GM21515 (cell line): ENCODE data around the gene BCAT1.
"Not testable (repeated sequence)": the region's sequence is repeated elsewhere in the genome, so short reads cannot be mapped to it uniquely, and the experiment has no call there.

Source experiments
- ATAC-seq: cut with Tn5 transposase; IDR thresholded peaks from one replicate; pipeline ENCODE4 v1.9.1; 2021; ENCODE audit not compliant: unreplicated experiment

The BCAT1 gene

GRCh38 chr12:24901576-24902461, 47.1 kb downstream of the BCAT1 start:
- no peak for ATAC-seq

- ATAC-seq = no peak
Observed at GRCh38 chr12:24900196-24900595, 48.7 kb downstream of the BCAT1 start.

GRCh38 chr12:24899503-24900075, 49.3 kb downstream of the BCAT1 start:
- ATAC-seq = no peak

- no peak for ATAC-seq
Observed at GRCh38 chr12:24898606-24899005, 50.3 kb downstream of the BCAT1 start.

- no peak for ATAC-seq
Observed at GRCh38 chr12:24898185-24898584, 50.7 kb downstream of the BCAT1 start.

GRCh38 chr12:24896171-24896570, 52.7 kb downstream of the BCAT1 start:
- no peak for ATAC-seq

- ATAC-seq = no peak
Observed at GRCh38 chr12:24895612-24896011, 53.3 kb downstream of the BCAT1 start.

- ATAC-seq = no peak
Observed at GRCh38 chr12:24894879-24895278, 54.0 kb downstream of the BCAT1 start.

- ATAC-seq = no peak
Observed at GRCh38 chr12:24890048-24890803, 58.7 kb downstream of the BCAT1 start.

GRCh38 chr12:24889411-24889810, 59.5 kb downstream of the BCAT1 start:
- ATAC-seq = no peak

GRCh38 chr12:24888813-24889212, 60.1 kb downstream of the BCAT1 start:
- ATAC-seq = no peak

GRCh38 chr12:24884911-24885310, 64.0 kb downstream of the BCAT1 start:
- no peak for ATAC-seq

GRCh38 chr12:24881724-24882371, 67.1 kb downstream of the BCAT1 start:
- no peak for ATAC-seq

- ATAC-seq = no peak
Observed at GRCh38 chr12:24881227-24881626, 67.7 kb downstream of the BCAT1 start.

GRCh38 chr12:24880732-24881131, 68.2 kb downstream of the BCAT1 start:
- no peak for ATAC-seq

- ATAC-seq = no peak
Observed at GRCh38 chr12:24879644-24880043, 69.3 kb downstream of the BCAT1 start.

GRCh38 chr12:24875014-24875413, 73.9 kb downstream of the BCAT1 start:
- no peak for ATAC-seq

GRCh38 chr12:24872211-24872610, 76.7 kb downstream of the BCAT1 start:
- no peak for ATAC-seq

GRCh38 chr12:24866139-24866538, 82.8 kb downstream of the BCAT1 start:
- ATAC-seq = not testable (repeated sequence)

GRCh38 chr12:24864796-24865125, 84.1 kb downstream of the BCAT1 start:
- no peak for ATAC-seq

GRCh38 chr12:24861766-24862540, 86.9 kb downstream of the BCAT1 start:
- ATAC-seq = peak; percentile 78
